Heart right ventricle (tissue), 16 donors: ENCODE results near the gene HSPB8. TPM values are rescaled to one million over a fixed set of nuclear protein-coding genes. Genes with fewer than 3 reads are reported as not detected.
A peak's percentile ranks its signal among the peaks of the same experiment; 100 is the strongest.

Source experiments
- ATAC-seq, 8 donors: fragments of 200-7000 bp; cut with Tn5 transposase; one replicate each; pipeline ENCODE4 v1.9.1; 2020; ENCODE audit warnings: mild to moderate bottlenecking in 8 of 8, moderate library complexity in 8 of 8, moderate number of reproducible peaks in 1 of 8
- DNase-seq, 2 donors: peaks; one replicate each; pipeline ENCODE4 v3.0.0-alpha.2; 2020
- H3K27ac ChIP-seq, 10 donors: fragments of 200-600 bp; sonication (generic) in 2 of 10; one replicate each; pipeline versions ENCODE4 v1.5.0 to v1.8.0; 2020 to 2022; ENCODE audit warnings: mild to moderate bottlenecking in 3 of 10
- H3K27me3 ChIP-seq, 7 donors: fragments of 200-600 bp; one replicate each; pipeline ENCODE4 v1.8.0; 2021 to 2022; ENCODE audit warnings: mild to moderate bottlenecking in 2 of 7
- H3K36me3 ChIP-seq, 9 donors: fragments of 200-600 bp; sonication (generic) in 1 of 9; one replicate each; pipeline versions ENCODE4 v1.5.0 to v1.8.0; 2020 to 2022; ENCODE audit warnings: mild to moderate bottlenecking in 2 of 9
- H3K4me1 ChIP-seq, 9 donors: fragments of 200-600 bp; sonication (generic) in 1 of 9; one replicate each; pipeline versions ENCODE4 v1.5.0 to v1.8.0; 2020 to 2022; ENCODE audit warnings: mild to moderate bottlenecking in 4 of 9
- H3K4me3 ChIP-seq, 10 donors: fragments of 200-600 bp; sonication (generic) in 2 of 10; one replicate each; pipeline versions ENCODE4 v1.5.0 to v1.8.0; 2020 to 2022; ENCODE audit warnings: mild to moderate bottlenecking in 7 of 10, moderate library complexity in 2 of 10
- H3K9me3 ChIP-seq, 11 donors: fragments of 200-600 bp in 10 of 11; sonication (generic) in 2 of 11; one replicate each; pipeline versions ENCODE4 v1.5.0 to v1.8.0; 2013 to 2022; ENCODE audit warnings: mild to moderate bottlenecking in 2 of 11, control low read depth in 1 of 11, moderate library complexity in 1 of 11
- CTCF ChIP-seq, 9 donors: fragments of 200-600 bp; sonication (generic) in 2 of 9; IDR thresholded peaks; one replicate each; pipeline versions ENCODE4 v1.5.0 to v1.8.0; 2021 to 2022; ENCODE audit warnings: antibody characterized with exemption in 9 of 9, mild to moderate bottlenecking in 5 of 9, moderate library complexity in 1 of 9
- WGBS, 2 donors: extraction: QIAGEN DNeasy Blood & Tissue Kit; methylation state at CpG; one replicate each; pipeline ENCODE4 v1.1.7; 2013; ENCODE audit warnings: inconsistent platforms in 1 of 2; 5-methylcytosine and 5-hydroxymethylcytosine counted together
- intact Hi-C, 10 donors: fragments of 100-400 bp; cut with DNase I; formaldehyde crosslinking; loops; one replicate each; pipeline versions ENCODE4 v1.11.1 to v1.14.2; 2022
- polyA plus RNA-seq, 2 donors: library from polyadenylated mRNA; stranded (reverse); fragments of 200-250 nt; gene quantifications; one replicate each; pipeline ENCODE4 v1.2.3, GENCODE V29; 2013
- total RNA-seq, 10 donors: library from RNA; stranded (reverse); fragmentation: NEBNext Ultra II Directional in 3 of 10; extraction: Animal tissue kit (Norgen Biotek cat#: 25700) in 3 of 10; gene quantifications; one replicate each; pipeline versions ENCODE4 v1.2.1 to v1.2.4, GENCODE V29; 2021 to 2023
- donor health status: Arrhythmogenic right ventricular cardiomyopathy.
- donor health status: ischemic (EF 13 %, LVEDD 7.1; RV severe dilation, severe dysfunction).
- donor health status: healthy with polysubstance abuse.
- donor health status: DM: no; HTN: yes; CAD: no.
- donor health status: DM: no; HTN: no; CAD: no.
- donor health status: ischemic (EF 25% LVEDD 6.9; RV normal size, moderate dysfunction).
- donor health status: ischemic (EF 25% LVEDD 5.7; RV mildly dilated, moderate dysfunction).
- donor health status: healthy.
- donor health status: DM: yes; HTN: yes; CAD: no.
- donor health status: Ischemic cardiomyopathy.
- donor health status: ischemic (EF 35%, LVEDD 5.7; RV mildly dilated, moderate dysfunction).
- donor health status: nonischemic (EF 11% LVEDD 7.7; RV severe dilation, severe dysfunction).
- donor health status: DM: yes; HTN: yes; CAD: no.
- donor health status: PGD.
- donor health status: ischemic (EF 29% LVEDD 5.4; RV normal size, mild dysfunction).
- donor health status: nonischemic (EF 23%, LVEDD 6.1; RV moderate dilation, normal function).

HSPB8 gene
- total and polyA plus RNA-seq, 12 donors: 250 to 720 (median 539) TPM

GRCh38 chr12:119169150-119169549 is 9.6 kb upstream of the HSPB8 start:
- H3K27ac ChIP-seq: no peak overlapping the region
- no peak for TF ChIP-seq CTCF (IDR thresholded peaks at IDR 0.05)
- no peak overlapping the region for H3K4me3 ChIP-seq
- H3K27me3 ChIP-seq: no peaks in the 10 kb centered on the region
- 65 to 74% methylated on average over 2 of the region's 2 CpGs for WGBS, 2 donors
- ATAC-seq (no peak), DNase-seq (no peak)
- H3K9me3 ChIP-seq: no peaks in the 10 kb centered on the region
- no peaks in the 10 kb centered on the region for H3K36me3 ChIP-seq
- H3K4me1 ChIP-seq: no peaks in the 10 kb centered on the region
- intact Hi-C loops: no loop called here

GRCh38 chr12:119171291-119171690 is 7.4 kb upstream of the HSPB8 start:
- no peak overlapping the region for H3K27ac ChIP-seq
- no peak overlapping the region for H3K4me3 ChIP-seq
- H3K36me3 ChIP-seq: no peaks in the 10 kb centered on the region
- no peaks in the 10 kb centered on the region for H3K27me3 ChIP-seq
- ATAC-seq: no peak
- TF ChIP-seq CTCF (IDR thresholded peaks at IDR 0.05): no peak
- peaks cover 0 to 10% (median 3%) of the 10 kb centered on the region in 9 donors for H3K4me1 ChIP-seq
- intact Hi-C loops: loop anchor here in 2 of 10 donors (10.0 kb wide), 2 partner anchors 56 to 74 kb away; no protein-coding TSS in a partner anchor
- 85 to 89% methylated on average over 5 of the region's 5 CpGs for WGBS, 2 donors
- DNase-seq: no peak
- H3K9me3 ChIP-seq: no peaks in the 10 kb centered on the region

GRCh38 chr12:119171691-119172425 is 6.9 kb upstream of the HSPB8 start:
- intact Hi-C loops: loop anchor here in 2 of 10 donors (10.0 kb wide), 2 partner anchors 57 to 73 kb away; no protein-coding TSS in a partner anchor

GRCh38 chr12:119175081-119175480 is 3.6 kb upstream of the HSPB8 start:
- no peak overlapping the region for H3K4me3 ChIP-seq
- H3K27ac ChIP-seq: peak overlapping the region in 3 of 10 donors; percentile 25 to 99 (median 96)
- no peak for TF ChIP-seq CTCF (IDR thresholded peaks at IDR 0.05)
- ATAC-seq (no peak), DNase-seq (no peak)
- no peaks in the 10 kb centered on the region for H3K9me3 ChIP-seq
- peaks cover 0 to 13% (median 0%) of the 10 kb centered on the region in 7 donors for H3K27me3 ChIP-seq
- peaks cover 0 to 40% (median 22%) of the 10 kb centered on the region in 9 donors for H3K4me1 ChIP-seq
- H3K36me3 ChIP-seq: no peaks in the 10 kb centered on the region
- intact Hi-C loops: loop anchor here in 3 of 10 donors (1.0 to 10.0 kb wide), 4 partner anchors 15 to 72 kb away; no protein-coding TSS in a partner anchor
- WGBS, 2 donors: 77 to 90% methylated on average over 5 of the region's 5 CpGs

More at GRCh38 chr12:119171691-119172425, 6.9 kb upstream of the HSPB8 start:
- ATAC-seq (no peak), DNase-seq (no peak)
- Histone ChIP-seq H3K27ac (no peak overlapping the region), H3K9me3 (no peaks in the 10 kb centered on the region), H3K4me1 (peaks cover 0 to 16% (median 7%) of the 10 kb centered on the region in 9 donors), H3K36me3 (no peaks in the 10 kb centered on the region), H3K4me3 (no peak overlapping the region), H3K27me3 (no peaks in the 10 kb centered on the region)
- TF ChIP-seq CTCF (IDR thresholded peaks at IDR 0.05): no peak
- WGBS, 2 donors: 74 to 77% methylated on average over 15 of the region's 15 CpGs
